Measurements from ENCODE around the gene HSD17B12. TPM values are rescaled to one million over a fixed set of nuclear protein-coding genes. Genes with fewer than 3 reads are reported as not detected.

The HSD17B12 gene
- total RNA-seq, 1 experiment from 2014 or later = 307 TPM

DNA sequence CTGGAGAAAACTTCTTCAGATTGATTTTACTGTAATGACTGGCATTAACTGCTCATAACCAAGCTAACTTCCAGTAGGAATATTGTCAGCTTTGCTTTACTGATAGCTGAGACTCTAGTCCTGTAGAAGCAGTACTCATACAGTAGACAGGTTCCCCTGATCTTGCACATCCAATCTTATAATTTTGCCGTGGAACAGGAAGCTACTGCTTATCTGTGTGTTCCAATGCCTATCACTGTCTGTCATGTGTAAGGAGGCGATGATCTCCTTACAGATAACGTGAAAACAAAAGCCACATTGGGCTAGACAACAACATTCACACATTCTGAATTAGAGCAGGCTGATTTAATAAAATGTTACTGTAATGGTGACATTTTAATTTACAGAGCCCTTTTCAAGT, 13.2 kb downstream of the HSD17B12 start:
- Histone ChIP-seq H3K27me3 (replicated peaks; ENCODE audit: insufficient read depth, low read depth, low read length, poor library complexity) (no peaks in the 10 kb centered on the region), H3K27ac (ENCODE audit: low read depth, low read length, poor library complexity, severe bottlenecking) (no peak overlapping the region), H3K4me3 (ENCODE audit: low read depth, low read length, poor library complexity, severe bottlenecking) (no peak overlapping the region), H3K4me1 (ENCODE audit: insufficient read depth, low read length, poor library complexity, severe bottlenecking) (no peaks in the 10 kb centered on the region), H3K9me3 (ENCODE audit: low read depth, low read length, poor library complexity, severe bottlenecking) (no peaks in the 10 kb centered on the region), H3K36me3 (ENCODE audit: insufficient read depth, low read length, poor library complexity, severe bottlenecking) (peaks cover 22% of the 10 kb centered on the region)
- intact Hi-C loops (cut with micrococcal nuclease; ENCODE audit: unreplicated experiment) = no loop called here
- BruUV-seq (replicated peaks) = no TSS peak
- ChIA-PET CTCF (no interaction called here), POLR2A (ENCODE audit: low non-redundant PET) (no interaction called here)
- TF ChIP-seq EZH2 (IDR thresholded peaks at IDR 0.05; ENCODE audit: borderline replicate concordance, low read depth, low read length, poor library complexity, severe bottlenecking) = no peak
- TF ChIP-seq, protein P1, sequence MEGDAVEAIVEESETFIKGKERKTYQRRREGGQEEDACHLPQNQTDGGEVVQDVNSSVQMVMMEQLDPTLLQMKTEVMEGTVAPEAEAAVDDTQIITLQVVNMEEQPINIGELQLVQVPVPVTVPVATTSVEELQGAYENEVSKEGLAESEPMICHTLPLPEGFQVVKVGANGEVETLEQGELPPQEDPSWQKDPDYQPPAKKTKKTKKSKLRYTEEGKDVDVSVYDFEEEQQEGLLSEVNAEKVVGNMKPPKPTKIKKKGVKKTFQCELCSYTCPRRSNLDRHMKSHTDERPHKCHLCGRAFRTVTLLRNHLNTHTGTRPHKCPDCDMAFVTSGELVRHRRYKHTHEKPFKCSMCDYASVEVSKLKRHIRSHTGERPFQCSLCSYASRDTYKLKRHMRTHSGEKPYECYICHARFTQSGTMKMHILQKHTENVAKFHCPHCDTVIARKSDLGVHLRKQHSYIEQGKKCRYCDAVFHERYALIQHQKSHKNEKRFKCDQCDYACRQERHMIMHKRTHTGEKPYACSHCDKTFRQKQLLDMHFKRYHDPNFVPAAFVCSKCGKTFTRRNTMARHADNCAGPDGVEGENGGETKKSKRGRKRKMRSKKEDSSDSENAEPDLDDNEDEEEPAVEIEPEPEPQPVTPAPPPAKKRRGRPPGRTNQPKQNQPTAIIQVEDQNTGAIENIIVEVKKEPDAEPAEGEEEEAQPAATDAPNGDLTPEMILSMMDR (conservative IDR thresholded peaks at IDR 0.05; ENCODE audit: low read depth, low read length) = no peak
- DNase-seq (ENCODE audit: low spot score) = no peak

DNA sequence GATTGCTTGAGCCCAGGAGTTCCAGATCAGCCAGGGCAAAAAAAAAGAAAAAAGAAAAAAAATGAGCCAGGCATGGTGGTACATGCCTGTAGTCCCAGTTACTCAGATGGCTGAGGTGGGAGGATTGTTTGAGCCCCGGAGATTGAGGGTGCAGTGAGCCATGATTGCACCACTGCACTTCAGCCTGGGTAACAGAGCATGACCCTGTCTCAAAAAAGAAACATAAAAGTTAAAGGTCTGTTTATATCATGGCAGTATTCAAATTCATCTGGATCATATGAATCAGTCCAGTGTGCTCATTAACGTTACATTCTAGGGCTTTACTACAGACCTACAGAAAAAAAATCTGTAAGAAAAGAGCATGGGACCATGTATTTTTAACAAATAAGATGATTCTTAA, 13.9 kb downstream of the HSD17B12 start:
- POLR2A ChIA-PET (ENCODE audit: low non-redundant PET) = no interaction called here
- H3K27me3 ChIP-seq (replicated peaks; ENCODE audit: insufficient read depth, low read depth, low read length, poor library complexity) = no peaks in the 10 kb centered on the region
- H3K27ac ChIP-seq (ENCODE audit: low read depth, low read length, poor library complexity, severe bottlenecking) = no peak overlapping the region
- no peak for DNase-seq (ENCODE audit: low spot score)
- H3K36me3 ChIP-seq (ENCODE audit: insufficient read depth, low read length, poor library complexity, severe bottlenecking) = peaks cover 25% of the 10 kb centered on the region
- no peak for TF ChIP-seq EZH2 (IDR thresholded peaks at IDR 0.05; ENCODE audit: borderline replicate concordance, low read depth, low read length, poor library complexity, severe bottlenecking)
- TF ChIP-seq, protein P1 (conservative IDR thresholded peaks at IDR 0.05; ENCODE audit: low read depth, low read length) = no peak
- H3K9me3 ChIP-seq (ENCODE audit: low read depth, low read length, poor library complexity, severe bottlenecking) = no peaks in the 10 kb centered on the region
- H3K4me3 ChIP-seq (ENCODE audit: low read depth, low read length, poor library complexity, severe bottlenecking) = no peak overlapping the region
- CTCF ChIA-PET = no interaction called here
- intact Hi-C loops (cut with micrococcal nuclease; ENCODE audit: unreplicated experiment) = no loop called here
- H3K4me1 ChIP-seq (ENCODE audit: insufficient read depth, low read length, poor library complexity, severe bottlenecking) = no peaks in the 10 kb centered on the region
- BruUV-seq (replicated peaks) = no TSS peak

DNA sequence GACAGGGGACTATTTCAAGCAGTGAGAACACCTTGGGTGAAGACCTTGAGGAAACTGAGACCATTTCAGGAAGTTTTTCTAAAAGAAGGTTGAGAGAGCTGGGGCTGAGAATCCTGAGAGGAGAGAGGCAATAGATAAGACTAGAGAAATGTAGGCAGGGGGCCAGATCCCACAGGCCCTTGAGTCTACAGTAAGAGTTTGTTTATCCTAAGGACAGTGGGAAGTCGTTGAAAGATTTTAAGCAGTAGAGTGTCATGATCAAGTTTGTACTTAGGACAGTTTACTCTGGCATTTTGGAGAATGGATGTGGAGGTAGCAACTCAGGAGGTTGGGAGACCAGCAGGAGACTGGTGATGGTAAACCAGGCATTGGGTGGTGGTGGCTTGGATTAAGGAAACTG, 17.1 kb downstream of the HSD17B12 start:
- no peak for DNase-seq (ENCODE audit: low spot score)
- ChIA-PET CTCF (no interaction called here), POLR2A (ENCODE audit: low non-redundant PET) (no interaction called here)
- peaks cover 30% of the 10 kb centered on the region for H3K36me3 ChIP-seq (ENCODE audit: insufficient read depth, low read length, poor library complexity, severe bottlenecking)
- H3K4me3 ChIP-seq (ENCODE audit: low read depth, low read length, poor library complexity, severe bottlenecking) = no peak overlapping the region
- H3K9me3 ChIP-seq (ENCODE audit: low read depth, low read length, poor library complexity, severe bottlenecking) = peaks cover 26% of the 10 kb centered on the region
- no peaks in the 10 kb centered on the region for H3K4me1 ChIP-seq (ENCODE audit: insufficient read depth, low read length, poor library complexity, severe bottlenecking)
- H3K27me3 ChIP-seq (replicated peaks; ENCODE audit: insufficient read depth, low read depth, low read length, poor library complexity) = no peaks in the 10 kb centered on the region
- TF ChIP-seq, protein P1 (conservative IDR thresholded peaks at IDR 0.05; ENCODE audit: low read depth, low read length) = no peak
- TF ChIP-seq EZH2 (IDR thresholded peaks at IDR 0.05; ENCODE audit: borderline replicate concordance, low read depth, low read length, poor library complexity, severe bottlenecking) = no peak
- H3K27ac ChIP-seq (ENCODE audit: low read depth, low read length, poor library complexity, severe bottlenecking) = no peak overlapping the region
- no TSS peak for BruUV-seq (replicated peaks)
- intact Hi-C loops (cut with micrococcal nuclease; ENCODE audit: unreplicated experiment) = no loop called here
